HEK293T (cell line): ENCODE data around the gene OBI1.

Experiments used
- ARNT ChIP-seq: fragments of 450-650 bp; IDR thresholded peaks from 2 replicates; pipeline ENCODE4 v1.6.1; 2017; ENCODE audit warnings: mild to moderate bottlenecking
- BHLHE40 ChIP-seq: fragments of 450-650 bp; IDR thresholded peaks from 2 replicates; pipeline ENCODE4 v1.6.1; 2016; ENCODE audit warnings: mild to moderate bottlenecking, moderate library complexity, borderline replicate concordance
- ELF4 ChIP-seq: fragments of 450-650 bp; IDR thresholded peaks from 2 replicates; pipeline ENCODE4 v1.6.1; 2017; ENCODE audit warnings: antibody characterized with exemption
- FOXA1 ChIP-seq: fragments of 450-650 bp; IDR thresholded peaks from 2 replicates; pipeline ENCODE4 v1.6.1; 2016; ENCODE audit warnings: mild to moderate bottlenecking
- FOXK2 ChIP-seq: fragments of 450-650 bp; IDR thresholded peaks from 2 replicates; pipeline ENCODE4 v1.6.1; 2016; ENCODE audit warnings: mild to moderate bottlenecking
- HDGF ChIP-seq: fragments of 450-650 bp; IDR thresholded peaks from 2 replicates; pipeline ENCODE4 v1.6.1; 2017; ENCODE audit warnings: antibody characterized with exemption, borderline replicate concordance
- L3MBTL2 ChIP-seq: fragments of 450-650 bp; conservative IDR thresholded peaks from 2 replicates; pipeline ENCODE4 v1.6.1; 2016; ENCODE audit warnings: mild to moderate bottlenecking
- LEF1 ChIP-seq: fragments of 450-650 bp; IDR thresholded peaks from 2 replicates; pipeline ENCODE4 v1.6.1; 2017; ENCODE audit warnings: mild to moderate bottlenecking, borderline replicate concordance
- PKNOX1 ChIP-seq: fragments of 450-650 bp; IDR thresholded peaks from 2 replicates; pipeline ENCODE4 v1.6.1; 2016
- SP1 ChIP-seq: fragments of 450-650 bp; IDR thresholded peaks from 2 replicates; pipeline ENCODE4 v1.6.1; 2017
- SUZ12 ChIP-seq: fragments of 450-650 bp; IDR thresholded peaks from 2 replicates; pipeline ENCODE4 v1.6.1; 2016; ENCODE audit warnings: mild to moderate bottlenecking
- TARDBP ChIP-seq: fragments of 450-650 bp; IDR thresholded peaks from 2 replicates; pipeline ENCODE4 v1.6.1; 2016
- ZNF384 ChIP-seq: fragments of 450-650 bp; IDR thresholded peaks from 2 replicates; pipeline ENCODE4 v1.6.1; 2016

GRCh38 chr13:78606471-78607408, 52.2 kb downstream of the OBI1 start:
- TF ChIP-seq ARNT (no peak), FOXA1 (no peak), LEF1 (no peak), ELF4 (no peak), SUZ12 (no peak), L3MBTL2 (no peak), SP1 (no peak), PKNOX1 (no peak), TARDBP (no peak), HDGF (no peak), FOXK2 (no peak), BHLHE40 (no peak), ZNF384 (no peak)
